Calu3 (cell line): ENCODE measurements around the gene SLAMF9. TPM values are rescaled to one million over a fixed set of nuclear protein-coding genes. Genes with fewer than 3 reads are reported as not detected.

Experiments used
- BruUV-seq: library from RNA; stranded (reverse); fragments of 400-500 nt; replicated peaks from 2 replicates; lab custom pipeline; 2021; lab: Mats Ljungman, UMichigan
- CTCF ChIA-PET: fragments of 300-600 bp; sonication (Branson Sonifier 250); formaldehyde crosslinking; loops from one replicate; lab custom pipeline; 2022; ENCODE audit warnings: antibody characterized with exemption; lab: Charles Lee
- DNase-seq: peaks from one replicate; pipeline ENCODE4 v3.0.0; 2022
- H3K27ac Mint-ChIP-seq: one replicate; pipeline ENCODE4 v1.8.0; 2022; ENCODE audit warnings: mixed read lengths; ENCODE audit not compliant: unreplicated experiment
- H3K27me3 Mint-ChIP-seq: one replicate; pipeline ENCODE4 v1.8.0; 2022; ENCODE audit warnings: mixed read lengths; ENCODE audit not compliant: unreplicated experiment
- H3K36me3 Mint-ChIP-seq: one replicate; pipeline ENCODE4 v1.8.0; 2022; ENCODE audit warnings: mild to moderate bottlenecking, moderate library complexity, mixed read lengths; ENCODE audit not compliant: insufficient read depth, unreplicated experiment
- H3K4me1 Mint-ChIP-seq: one replicate; pipeline ENCODE4 v1.8.0; 2022; ENCODE audit warnings: mild to moderate bottlenecking, low read depth, mixed read lengths; ENCODE audit not compliant: unreplicated experiment
- H3K4me3 Mint-ChIP-seq: one replicate; pipeline ENCODE4 v1.8.0; 2022; ENCODE audit warnings: mild to moderate bottlenecking, low read depth, moderate library complexity, mixed read lengths; ENCODE audit not compliant: unreplicated experiment
- H3K9me3 Mint-ChIP-seq: one replicate; pipeline ENCODE4 v1.8.0; 2022; ENCODE audit warnings: low read depth, mixed read lengths; ENCODE audit not compliant: unreplicated experiment
- CTCF ChIP-seq: fragments of 200-600 bp; IDR thresholded peaks from one replicate; pipeline ENCODE4 v1.8.0; 2022; ENCODE audit warnings: antibody characterized with exemption; ENCODE audit not compliant: unreplicated experiment
- intact Hi-C: fragments of 100-400 bp; cut with micrococcal nuclease; formaldehyde crosslinking; loops from one replicate; pipeline ENCODE4 v1.10.0; 2022; ENCODE audit not compliant: unreplicated experiment
- total RNA-seq: library from RNA; stranded (reverse); gene quantifications from 2 replicates; pipeline ENCODE4 v1.2.3, GENCODE V29; 2022

The SLAMF9 gene
- total RNA-seq, 1 experiment from 2014 or later: not detected

- TF ChIP-seq CTCF: no peak
- H3K27me3 Mint-ChIP-seq: no peaks in the 10 kb centered on the region
- no peak overlapping the region for H3K4me3 Mint-ChIP-seq
- no peak for DNase-seq
- peaks cover 39% of the 10 kb centered on the region for H3K4me1 Mint-ChIP-seq
- BruUV-seq: no TSS peak
- H3K27ac Mint-ChIP-seq: no peak overlapping the region
- H3K36me3 Mint-ChIP-seq: peaks cover 6% of the 10 kb centered on the region
- H3K9me3 Mint-ChIP-seq: no peaks in the 10 kb centered on the region
- intact Hi-C loops: loop anchor here (10.0 kb wide), 1 partner anchor 149 kb away; the partner anchor contains the start of gene KCNJ9
- CTCF ChIA-PET: interaction anchor here (0.7 to 4.8 kb wide), 2 partner anchors 73 to 137 kb away, joined by 3 to 20 read pairs; no protein-coding TSS in a partner anchor
Observed at GRCh38 chr1:159935305-159935704, 18.7 kb downstream of the SLAMF9 start.

DNA sequence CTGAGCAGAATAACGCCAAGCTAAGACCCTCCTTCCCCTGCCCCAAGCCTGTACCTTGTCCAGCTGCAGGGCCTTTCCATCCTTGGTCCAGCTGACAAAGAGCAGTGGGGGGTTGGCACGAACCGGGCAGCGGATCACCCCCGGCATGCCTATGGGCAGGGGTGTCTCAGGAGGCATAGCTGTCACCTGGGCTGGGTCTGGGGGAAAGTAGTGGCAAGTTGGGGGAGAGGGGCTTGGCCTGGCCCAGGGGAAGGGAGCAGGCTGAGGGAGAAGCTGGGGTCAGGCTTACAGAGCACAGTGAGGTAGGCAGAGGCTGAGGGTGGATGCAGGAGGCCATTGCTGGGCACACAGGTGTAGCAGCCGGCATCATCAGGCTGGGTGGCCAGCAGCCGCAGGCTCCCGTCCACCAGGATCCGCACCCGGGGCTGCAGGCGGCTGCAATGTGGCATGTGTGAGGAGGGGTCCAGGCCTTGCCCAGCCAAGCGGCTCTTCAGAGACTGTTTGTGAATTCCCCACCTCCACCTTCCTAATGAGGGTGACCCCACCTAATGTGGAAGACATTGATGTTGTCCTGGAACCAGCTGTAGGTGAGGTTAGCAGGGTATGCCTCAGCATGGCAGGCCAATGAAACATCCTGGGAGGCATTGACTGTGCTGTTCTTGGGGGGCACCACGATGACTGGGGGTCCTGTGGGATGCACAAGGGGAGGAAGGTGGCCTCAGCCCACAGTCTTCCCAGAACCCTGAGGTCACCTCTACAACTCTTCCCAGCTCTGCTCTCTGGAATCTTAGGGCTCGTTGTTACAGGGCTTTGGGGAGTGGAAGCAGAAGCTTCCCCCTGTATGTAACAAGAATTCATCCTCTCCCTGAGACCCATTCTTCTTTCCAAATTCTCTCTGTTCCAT lies 19.6 kb downstream of the SLAMF9 start:
- intact Hi-C loops: loop anchor here (10.0 kb wide), 1 partner anchor 150 kb away; the partner anchor contains the start of gene KCNJ9
- CTCF ChIA-PET: interaction anchor here (0.5 to 4.8 kb wide), 3 partner anchors 71 to 213 kb away, joined by 3 to 20 read pairs (median 3); no protein-coding TSS in a partner anchor
- Mint-ChIP-seq H3K4me1 (peaks cover 32% of the 10 kb centered on the region), H3K27me3 (no peaks in the 10 kb centered on the region), H3K36me3 (peaks cover 6% of the 10 kb centered on the region), H3K4me3 (no peak overlapping the region), H3K9me3 (no peaks in the 10 kb centered on the region), H3K27ac (no peak overlapping the region)
- DNase-seq: no peak
- BruUV-seq: no TSS peak
- no peak for TF ChIP-seq CTCF

GRCh38 chr1:159933347-159933746 lies 20.7 kb downstream of the SLAMF9 start:
- intact Hi-C loops: loop anchor here (10.0 kb wide), 1 partner anchor 151 kb away; the partner anchor contains the start of gene KCNJ9
- H3K4me3 Mint-ChIP-seq: no peak overlapping the region
- no peaks in the 10 kb centered on the region for H3K27me3 Mint-ChIP-seq
- H3K27ac Mint-ChIP-seq: no peak overlapping the region
- TF ChIP-seq CTCF: no peak
- BruUV-seq: no TSS peak
- peaks cover 23% of the 10 kb centered on the region for H3K4me1 Mint-ChIP-seq
- H3K9me3 Mint-ChIP-seq: no peaks in the 10 kb centered on the region
- peaks cover 6% of the 10 kb centered on the region for H3K36me3 Mint-ChIP-seq
- no peak for DNase-seq
- CTCF ChIA-PET: interaction anchor here (1.3 to 4.8 kb wide), 2 partner anchors 41 to 75 kb away, joined by 3 to 20 read pairs; no protein-coding TSS in a partner anchor

- Mint-ChIP-seq H3K36me3 (peaks cover 6% of the 10 kb centered on the region), H3K9me3 (no peaks in the 10 kb centered on the region), H3K27me3 (no peaks in the 10 kb centered on the region), H3K4me1 (peaks cover 23% of the 10 kb centered on the region), H3K4me3 (no peak overlapping the region), H3K27ac (no peak overlapping the region)
- BruUV-seq: no TSS peak
- TF ChIP-seq CTCF: no peak
- intact Hi-C loops: loop anchor here (10.0 kb wide), 1 partner anchor 152 kb away; the partner anchor contains the start of gene KCNJ9
- DNase-seq: no peak
- CTCF ChIA-PET: interaction anchor here (1.3 to 4.8 kb wide), 2 partner anchors 40 to 75 kb away, joined by 3 to 20 read pairs; no protein-coding TSS in a partner anchor
Observed at GRCh38 chr1:159932296-159933285, 21.4 kb downstream of the SLAMF9 start.
